ENCODE results near the gene LCAT.

LCAT gene

DNA sequence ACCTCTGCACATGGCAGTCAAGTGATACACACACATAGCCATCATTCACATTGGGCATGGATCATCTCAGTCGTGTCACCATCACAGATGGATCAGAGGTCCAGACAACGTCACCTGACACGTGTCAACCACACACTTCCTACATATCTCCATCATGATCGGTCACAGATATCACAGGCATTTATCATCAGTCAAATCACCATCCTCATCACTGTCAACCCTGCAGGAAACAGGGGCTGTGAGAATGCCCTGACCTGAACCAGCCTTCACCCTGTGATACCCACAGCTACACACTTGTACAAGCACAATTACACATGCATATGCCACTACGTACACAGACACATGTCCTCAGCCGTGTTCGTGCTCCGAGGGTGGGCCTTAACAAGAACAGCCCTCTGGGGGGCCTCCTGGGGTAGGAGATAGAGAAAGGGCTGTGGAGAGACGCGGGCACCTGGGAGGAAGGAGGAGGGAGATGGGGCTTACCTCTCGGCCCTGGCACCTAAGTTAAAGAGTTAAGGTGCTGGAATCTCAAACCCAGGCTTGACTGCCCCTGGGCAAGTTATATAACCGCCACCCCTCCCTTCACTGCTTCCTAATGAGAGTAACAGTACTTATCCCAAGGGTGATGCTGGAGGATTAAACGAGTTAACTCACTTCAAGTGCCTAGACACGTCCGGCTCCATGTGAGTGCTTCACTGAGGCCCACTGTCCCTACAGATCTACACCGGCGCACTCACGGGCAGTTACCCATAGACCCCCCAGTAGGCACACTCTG lies 23.4 kb upstream of the LCAT start:
- no peak for DNase-seq (ENCODE audit: low read depth in 1 of 2, low spot score in 1 of 2)
- Histone ChIP-seq H3K27ac (replicated peaks) (no peak overlapping the region), H3K4me3 (replicated peaks; ENCODE audit: insufficient read depth, low read length) (peak overlapping the region; percentile 60), H3K27me3 (ENCODE audit: insufficient read depth, poor library complexity, severe bottlenecking) (no peaks in the 10 kb centered on the region)
- TF ChIP-seq POLR2AphosphoS5 (IDR thresholded peaks at IDR 0.05; ENCODE audit: low read depth) (no peak), GABPA (IDR thresholded peaks at IDR 0.05; ENCODE audit: low read depth) (no peak), SPI1 (IDR thresholded peaks at IDR 0.05; ENCODE audit: borderline replicate concordance, low read depth) (no peak)
- TF ChIP-seq, protein P1, sequence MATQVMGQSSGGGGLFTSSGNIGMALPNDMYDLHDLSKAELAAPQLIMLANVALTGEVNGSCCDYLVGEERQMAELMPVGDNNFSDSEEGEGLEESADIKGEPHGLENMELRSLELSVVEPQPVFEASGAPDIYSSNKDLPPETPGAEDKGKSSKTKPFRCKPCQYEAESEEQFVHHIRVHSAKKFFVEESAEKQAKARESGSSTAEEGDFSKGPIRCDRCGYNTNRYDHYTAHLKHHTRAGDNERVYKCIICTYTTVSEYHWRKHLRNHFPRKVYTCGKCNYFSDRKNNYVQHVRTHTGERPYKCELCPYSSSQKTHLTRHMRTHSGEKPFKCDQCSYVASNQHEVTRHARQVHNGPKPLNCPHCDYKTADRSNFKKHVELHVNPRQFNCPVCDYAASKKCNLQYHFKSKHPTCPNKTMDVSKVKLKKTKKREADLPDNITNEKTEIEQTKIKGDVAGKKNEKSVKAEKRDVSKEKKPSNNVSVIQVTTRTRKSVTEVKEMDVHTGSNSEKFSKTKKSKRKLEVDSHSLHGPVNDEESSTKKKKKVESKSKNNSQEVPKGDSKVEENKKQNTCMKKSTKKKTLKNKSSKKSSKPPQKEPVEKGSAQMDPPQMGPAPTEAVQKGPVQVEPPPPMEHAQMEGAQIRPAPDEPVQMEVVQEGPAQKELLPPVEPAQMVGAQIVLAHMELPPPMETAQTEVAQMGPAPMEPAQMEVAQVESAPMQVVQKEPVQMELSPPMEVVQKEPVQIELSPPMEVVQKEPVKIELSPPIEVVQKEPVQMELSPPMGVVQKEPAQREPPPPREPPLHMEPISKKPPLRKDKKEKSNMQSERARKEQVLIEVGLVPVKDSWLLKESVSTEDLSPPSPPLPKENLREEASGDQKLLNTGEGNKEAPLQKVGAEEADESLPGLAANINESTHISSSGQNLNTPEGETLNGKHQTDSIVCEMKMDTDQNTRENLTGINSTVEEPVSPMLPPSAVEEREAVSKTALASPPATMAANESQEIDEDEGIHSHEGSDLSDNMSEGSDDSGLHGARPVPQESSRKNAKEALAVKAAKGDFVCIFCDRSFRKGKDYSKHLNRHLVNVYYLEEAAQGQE (IDR thresholded peaks at IDR 0.05; ENCODE audit: insufficient replicate concordance, low read depth): no peak
- TF ChIP-seq, protein P2, sequence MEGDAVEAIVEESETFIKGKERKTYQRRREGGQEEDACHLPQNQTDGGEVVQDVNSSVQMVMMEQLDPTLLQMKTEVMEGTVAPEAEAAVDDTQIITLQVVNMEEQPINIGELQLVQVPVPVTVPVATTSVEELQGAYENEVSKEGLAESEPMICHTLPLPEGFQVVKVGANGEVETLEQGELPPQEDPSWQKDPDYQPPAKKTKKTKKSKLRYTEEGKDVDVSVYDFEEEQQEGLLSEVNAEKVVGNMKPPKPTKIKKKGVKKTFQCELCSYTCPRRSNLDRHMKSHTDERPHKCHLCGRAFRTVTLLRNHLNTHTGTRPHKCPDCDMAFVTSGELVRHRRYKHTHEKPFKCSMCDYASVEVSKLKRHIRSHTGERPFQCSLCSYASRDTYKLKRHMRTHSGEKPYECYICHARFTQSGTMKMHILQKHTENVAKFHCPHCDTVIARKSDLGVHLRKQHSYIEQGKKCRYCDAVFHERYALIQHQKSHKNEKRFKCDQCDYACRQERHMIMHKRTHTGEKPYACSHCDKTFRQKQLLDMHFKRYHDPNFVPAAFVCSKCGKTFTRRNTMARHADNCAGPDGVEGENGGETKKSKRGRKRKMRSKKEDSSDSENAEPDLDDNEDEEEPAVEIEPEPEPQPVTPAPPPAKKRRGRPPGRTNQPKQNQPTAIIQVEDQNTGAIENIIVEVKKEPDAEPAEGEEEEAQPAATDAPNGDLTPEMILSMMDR (IDR thresholded peaks at IDR 0.05; ENCODE audit: insufficient read depth, low read length): no peak

DNA sequence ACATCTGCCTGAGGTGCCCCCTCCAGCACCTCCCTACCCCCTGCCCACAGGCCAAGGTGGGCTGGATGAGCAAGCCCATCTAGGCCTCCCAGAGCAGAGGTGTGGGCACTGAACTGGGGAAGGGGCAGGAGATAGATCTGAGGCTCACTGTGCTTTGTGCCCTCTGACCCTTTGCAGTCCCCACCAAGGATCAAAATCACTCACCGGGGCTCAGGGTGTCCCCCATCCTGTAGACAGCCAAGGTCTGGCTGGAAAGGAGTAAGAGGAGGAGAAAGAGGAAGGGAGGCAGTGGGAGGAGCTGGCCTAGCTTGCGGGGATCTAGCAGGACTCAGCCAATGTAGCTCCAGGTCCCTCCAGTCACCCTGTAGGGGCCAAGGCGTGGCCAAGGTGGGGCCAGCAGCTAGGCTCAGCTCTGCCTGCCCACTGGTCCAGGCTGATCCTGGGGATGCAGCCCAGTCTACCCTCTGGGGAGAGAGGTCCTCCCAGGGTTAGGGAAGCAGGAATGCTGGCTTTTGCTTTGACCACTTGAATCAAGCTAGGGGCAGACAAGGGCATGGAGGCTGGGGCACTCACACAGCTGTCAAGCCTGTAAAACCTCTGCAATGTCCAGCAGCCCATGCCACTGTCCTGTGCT lies 22.7 kb upstream of the LCAT start:
- Histone ChIP-seq H3K4me3 (replicated peaks; ENCODE audit: insufficient read depth, low read length) (no peak overlapping the region), H3K27ac (replicated peaks) (no peak overlapping the region), H3K27me3 (ENCODE audit: insufficient read depth, poor library complexity, severe bottlenecking) (no peaks in the 10 kb centered on the region)
- no peak for TF ChIP-seq GABPA (IDR thresholded peaks at IDR 0.05; ENCODE audit: low read depth)
- 0 out of 2 replicates have a peak, but pooled peaks have one; percentile 25 for TF ChIP-seq SPI1 (IDR thresholded peaks at IDR 0.05; ENCODE audit: borderline replicate concordance, low read depth)
- TF ChIP-seq, protein P2 (IDR thresholded peaks at IDR 0.05; ENCODE audit: insufficient read depth, low read length): no peak
- TF ChIP-seq, protein P1 (IDR thresholded peaks at IDR 0.05; ENCODE audit: insufficient replicate concordance, low read depth): no peak
- DNase-seq (ENCODE audit: low read depth in 1 of 2, low spot score in 1 of 2): peak; percentile 35 to 37

DNA sequence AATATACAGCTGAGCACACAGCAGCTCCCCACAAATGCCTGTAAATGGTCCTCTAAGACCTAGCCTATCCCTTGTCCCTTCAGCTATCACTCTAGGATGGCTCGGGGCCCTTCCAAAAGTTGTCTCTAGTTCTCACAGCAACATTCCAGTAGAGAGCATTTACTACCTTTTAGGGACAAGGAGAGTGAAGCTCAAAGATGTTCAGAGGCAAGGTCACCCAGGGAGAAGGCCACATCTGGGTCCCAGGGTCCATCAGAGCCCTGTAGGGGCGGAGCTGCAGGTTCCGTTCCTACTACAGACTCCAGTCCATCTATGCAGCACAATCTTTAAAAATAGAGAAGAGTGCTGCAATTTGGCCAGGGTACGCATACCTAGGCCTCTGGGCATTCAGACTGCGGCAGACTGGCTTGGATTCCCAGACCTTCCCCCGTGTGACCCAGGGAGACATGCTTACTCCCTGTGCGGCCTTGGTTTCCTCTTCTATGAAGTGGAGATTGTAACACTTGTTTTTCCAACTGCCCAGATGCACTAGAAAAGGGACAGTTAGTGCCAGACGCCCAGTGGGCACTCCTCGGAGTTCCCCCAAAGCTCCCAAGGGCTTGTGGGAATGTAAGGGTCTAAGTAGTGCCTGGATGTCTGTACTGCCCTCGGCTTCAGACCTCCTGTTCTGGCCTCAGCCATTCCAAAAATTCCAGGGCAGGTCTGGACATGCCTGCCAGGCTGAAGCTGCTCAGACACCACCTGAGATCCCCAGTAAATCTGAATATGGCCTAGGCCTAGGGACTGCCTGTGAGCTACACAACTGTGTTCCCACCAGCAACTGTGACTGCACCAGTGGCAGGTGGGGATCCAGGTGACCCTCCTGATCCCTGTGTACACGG lies 22.0 kb upstream of the LCAT start:
- no peak overlapping the region for H3K27ac ChIP-seq (replicated peaks)
- no peak for DNase-seq (ENCODE audit: low read depth in 1 of 2, low spot score in 1 of 2)
- TF ChIP-seq GABPA (IDR thresholded peaks at IDR 0.05; ENCODE audit: low read depth) (no peak), POLR2AphosphoS5 (IDR thresholded peaks at IDR 0.05; ENCODE audit: low read depth) (no peak), SPI1 (IDR thresholded peaks at IDR 0.05; ENCODE audit: borderline replicate concordance, low read depth) (no peak)
- TF ChIP-seq, protein P2 (IDR thresholded peaks at IDR 0.05; ENCODE audit: insufficient read depth, low read length): no peak
- TF ChIP-seq, protein P1 (IDR thresholded peaks at IDR 0.05; ENCODE audit: insufficient replicate concordance, low read depth): no peak
- H3K4me3 ChIP-seq (replicated peaks; ENCODE audit: insufficient read depth, low read length): no peak overlapping the region
- no peaks in the 10 kb centered on the region for H3K27me3 ChIP-seq (ENCODE audit: insufficient read depth, poor library complexity, severe bottlenecking)
